Middle frontal gyrus (tissue), 1 donor: Measurements from ENCODE around the gene HSPA4.

ENCODE experiments used
- DNase-seq: peaks from one replicate; pipeline ENCODE4 v3.0.0-alpha.2; 2015; ENCODE audit warnings: low spot score; ENCODE audit errors: extremely low spot score

Gene HSPA4

GRCh38 chr5:133154274-133155075 is 102.7 kb downstream of the HSPA4 start:
- no peak for DNase-seq

GRCh38 chr5:133155326-133155969 is 103.6 kb downstream of the HSPA4 start:
- DNase-seq, result no peak
